HG02970 (cell line): Measurements from ENCODE around the gene FGF18.

ENCODE experiments used
- ATAC-seq: cut with Tn5 transposase; IDR thresholded peaks from one replicate; pipeline ENCODE4 v1.9.1; 2021; ENCODE audit warnings: mild to moderate bottlenecking, moderate library complexity, moderate number of reproducible peaks; ENCODE audit not compliant: unreplicated experiment, low FRiP score

The FGF18 gene

GRCh38 chr5:171436804-171437285, 17.4 kb downstream of the FGF18 start:
- no peak for ATAC-seq

DNA sequence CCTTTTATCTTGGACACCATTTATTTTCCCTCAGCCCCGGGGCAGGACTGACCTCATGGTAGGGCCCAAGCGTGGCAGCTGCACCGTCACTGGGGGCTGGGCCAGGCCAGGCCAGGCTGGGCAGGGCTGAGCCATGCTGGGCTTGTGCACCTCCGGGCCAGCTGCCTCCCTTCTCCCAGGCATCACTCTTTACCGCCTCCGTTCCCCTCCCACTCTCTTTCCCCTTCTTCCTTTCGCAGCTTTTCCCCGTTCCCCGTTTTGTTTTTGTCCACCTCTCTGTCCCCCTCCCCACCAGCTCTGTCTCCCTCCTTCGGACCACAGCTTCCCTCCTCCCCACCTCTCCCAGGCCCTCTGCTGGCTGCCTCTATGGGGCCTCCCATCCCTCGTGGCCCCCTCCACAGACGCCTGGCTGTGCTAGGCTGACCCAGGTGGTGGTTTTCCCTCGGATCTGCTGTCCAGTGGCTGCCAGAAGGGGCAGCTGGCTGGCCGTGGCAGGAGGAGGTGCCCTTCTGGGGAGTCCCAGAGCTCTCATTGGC, 17.9 kb downstream of the FGF18 start:
- ATAC-seq: no peak

- ATAC-seq: no peak
Observed at GRCh38 chr5:171438738-171439137, 19.3 kb downstream of the FGF18 start.

DNA sequence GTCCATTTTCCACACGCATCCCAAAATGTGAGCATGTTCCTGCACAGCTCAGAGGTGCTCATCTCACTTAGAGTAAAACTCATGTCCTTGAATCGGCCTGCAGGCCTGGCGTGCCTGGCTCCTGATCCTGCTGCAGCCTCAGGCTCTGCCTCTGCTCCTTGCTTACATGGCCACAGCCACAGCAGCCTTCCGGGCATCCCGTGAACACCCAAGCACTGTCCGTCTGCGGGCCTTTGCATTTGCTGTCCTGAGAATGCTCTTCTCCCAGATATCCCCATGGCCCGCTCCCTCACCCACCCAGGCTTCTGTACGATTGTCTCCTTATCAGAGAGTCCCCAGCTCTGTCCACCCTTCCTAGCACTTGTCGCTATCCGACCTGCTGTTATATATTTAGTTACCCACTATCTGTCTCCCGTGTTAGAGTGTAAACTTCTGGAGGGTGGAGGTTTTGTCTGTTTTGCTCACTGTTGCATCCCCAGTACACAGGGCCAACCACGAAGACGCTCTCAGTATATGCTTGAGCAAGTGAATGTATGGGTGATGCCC, 21.9 kb downstream of the FGF18 start:
- ATAC-seq: no peak

DNA sequence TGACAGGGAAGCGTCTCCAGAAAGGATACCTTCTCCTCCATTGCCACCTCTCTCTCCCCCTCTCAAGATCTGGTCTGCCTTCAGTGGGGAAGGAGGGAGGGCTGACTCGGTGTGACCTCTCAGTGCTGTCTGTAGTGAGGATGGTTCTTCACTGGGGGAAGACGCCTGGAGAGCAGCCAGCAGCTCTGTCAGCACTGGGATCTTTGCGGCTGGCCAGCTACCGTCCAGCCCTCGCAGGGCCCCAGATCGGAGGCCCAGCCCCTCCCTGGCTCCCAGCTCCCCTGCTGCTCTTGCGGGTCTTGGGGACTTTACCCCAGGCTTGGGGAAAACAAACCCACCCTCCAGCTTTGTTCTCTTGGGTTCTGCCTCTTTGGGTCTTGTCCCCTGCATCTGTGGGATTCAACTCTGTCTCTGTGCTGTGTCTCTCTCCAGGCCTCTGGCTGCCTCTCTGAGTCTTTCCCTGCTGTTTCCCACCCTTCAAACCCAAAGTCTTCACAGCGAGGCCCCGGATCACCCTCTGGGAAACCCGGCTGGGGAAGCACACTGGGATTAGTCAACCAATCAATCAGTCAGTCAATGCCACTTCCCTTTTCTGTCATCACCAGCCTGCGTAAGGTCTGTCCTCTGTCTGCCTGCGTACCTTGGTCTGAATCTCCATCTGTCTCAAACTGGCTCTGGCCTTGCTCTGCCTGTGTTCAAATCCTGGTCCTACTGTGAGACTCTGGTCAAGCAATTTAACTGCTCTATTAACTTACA, 23.0 kb downstream of the FGF18 start:
- ATAC-seq: no peak

DNA sequence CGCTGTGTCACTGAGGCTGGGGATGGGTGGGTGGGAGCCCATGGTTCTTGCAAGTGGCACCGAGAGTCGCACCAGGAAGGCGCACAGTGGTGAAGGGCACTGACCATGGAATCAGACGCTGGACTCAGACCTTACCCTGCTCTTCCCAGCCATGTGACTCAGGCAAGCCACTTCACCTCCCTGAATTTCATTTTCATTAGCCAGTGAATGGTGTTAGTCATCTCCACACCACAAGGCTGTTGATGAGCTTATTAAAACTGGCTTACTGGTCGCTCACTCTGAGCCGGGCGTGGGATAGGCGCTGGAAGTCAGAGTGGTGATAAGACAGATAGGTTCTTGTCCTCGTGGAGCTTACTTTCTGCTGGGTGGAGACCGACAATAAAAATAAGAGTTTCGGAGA, 25.1 kb downstream of the FGF18 start:
- ATAC-seq: no peak

DNA sequence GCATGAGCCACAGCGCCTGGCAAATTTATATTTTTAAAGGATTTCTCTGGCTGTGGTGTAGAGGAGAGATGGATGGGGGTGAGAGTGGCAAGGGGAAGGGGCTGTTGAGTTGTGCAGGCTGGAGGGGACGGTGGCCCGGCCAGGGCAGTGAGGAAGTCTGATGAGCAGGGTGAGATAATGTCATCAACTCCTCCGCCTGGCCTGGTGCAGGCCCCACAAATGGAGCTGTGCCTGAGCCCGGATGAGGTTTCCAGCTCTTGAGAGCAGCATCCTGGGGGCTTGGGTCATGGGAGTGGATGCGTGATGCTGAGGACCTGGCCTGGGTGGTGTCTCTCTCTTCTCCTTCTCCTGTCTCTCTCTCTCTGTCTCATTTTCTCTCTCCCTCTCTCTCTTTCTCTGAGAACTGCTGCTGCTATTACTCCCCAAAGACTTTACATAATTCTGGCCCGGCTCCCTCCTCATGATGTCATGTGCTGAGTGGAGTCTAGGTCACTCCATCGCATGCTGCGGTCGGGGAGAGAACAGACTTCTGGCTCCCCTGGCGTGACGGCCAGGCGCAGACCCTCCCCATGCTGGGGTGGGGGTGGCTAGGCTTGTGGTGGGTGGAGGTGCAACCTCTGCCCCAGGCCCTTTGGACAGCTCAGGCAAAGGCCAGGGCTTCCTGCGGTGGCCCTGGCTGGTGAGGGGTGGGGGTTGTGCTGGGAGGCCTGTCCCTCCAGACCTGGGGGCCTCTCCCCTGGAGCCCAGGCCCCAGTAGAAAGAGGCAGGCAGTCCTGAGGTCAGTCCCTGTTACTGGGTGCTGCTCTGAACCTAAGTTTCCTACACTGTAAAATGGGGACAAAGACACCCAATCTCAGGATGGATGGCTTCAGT, 26.4 kb downstream of the FGF18 start:
- no peak for ATAC-seq

DNA sequence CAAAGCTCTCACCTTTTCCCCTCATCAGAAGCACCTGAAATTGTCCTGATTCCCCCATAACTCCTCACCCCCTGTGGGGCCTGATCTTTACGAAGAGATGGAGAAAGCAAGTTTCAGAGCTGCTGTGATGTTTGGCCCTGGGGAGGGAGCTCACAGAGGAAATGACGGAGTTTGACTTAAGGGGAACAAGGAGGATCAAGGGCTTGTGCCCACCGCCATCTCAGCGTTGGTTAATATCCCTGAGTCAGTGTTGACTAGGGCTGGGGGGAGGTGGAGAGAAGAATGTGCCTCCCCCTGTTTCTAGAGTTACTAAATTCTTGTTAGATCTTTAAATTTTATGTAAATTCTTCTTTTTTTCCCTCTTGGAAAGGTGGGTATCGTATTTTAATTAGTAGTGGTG, 27.8 kb downstream of the FGF18 start:
- no peak for ATAC-seq

DNA sequence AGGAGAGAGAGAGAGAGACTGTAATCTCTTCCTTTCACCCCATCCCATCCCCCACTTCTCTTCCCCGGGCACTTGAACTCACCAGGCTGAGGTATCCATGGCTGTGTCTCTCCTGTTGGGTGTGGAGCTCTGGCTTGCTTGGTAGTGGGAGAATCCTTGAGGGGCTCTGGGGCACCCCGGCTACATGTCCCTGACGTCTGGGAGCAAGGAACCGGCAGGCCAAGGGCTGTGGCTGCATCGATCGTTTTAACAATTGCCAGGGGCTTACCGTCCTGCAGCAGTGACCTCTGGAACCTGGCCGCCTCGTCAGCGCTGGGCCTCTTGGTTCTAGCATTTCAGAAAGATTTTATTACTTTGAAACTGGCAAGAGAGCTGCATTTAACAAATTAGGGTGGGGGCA, 30.0 kb downstream of the FGF18 start:
- no peak for ATAC-seq

DNA sequence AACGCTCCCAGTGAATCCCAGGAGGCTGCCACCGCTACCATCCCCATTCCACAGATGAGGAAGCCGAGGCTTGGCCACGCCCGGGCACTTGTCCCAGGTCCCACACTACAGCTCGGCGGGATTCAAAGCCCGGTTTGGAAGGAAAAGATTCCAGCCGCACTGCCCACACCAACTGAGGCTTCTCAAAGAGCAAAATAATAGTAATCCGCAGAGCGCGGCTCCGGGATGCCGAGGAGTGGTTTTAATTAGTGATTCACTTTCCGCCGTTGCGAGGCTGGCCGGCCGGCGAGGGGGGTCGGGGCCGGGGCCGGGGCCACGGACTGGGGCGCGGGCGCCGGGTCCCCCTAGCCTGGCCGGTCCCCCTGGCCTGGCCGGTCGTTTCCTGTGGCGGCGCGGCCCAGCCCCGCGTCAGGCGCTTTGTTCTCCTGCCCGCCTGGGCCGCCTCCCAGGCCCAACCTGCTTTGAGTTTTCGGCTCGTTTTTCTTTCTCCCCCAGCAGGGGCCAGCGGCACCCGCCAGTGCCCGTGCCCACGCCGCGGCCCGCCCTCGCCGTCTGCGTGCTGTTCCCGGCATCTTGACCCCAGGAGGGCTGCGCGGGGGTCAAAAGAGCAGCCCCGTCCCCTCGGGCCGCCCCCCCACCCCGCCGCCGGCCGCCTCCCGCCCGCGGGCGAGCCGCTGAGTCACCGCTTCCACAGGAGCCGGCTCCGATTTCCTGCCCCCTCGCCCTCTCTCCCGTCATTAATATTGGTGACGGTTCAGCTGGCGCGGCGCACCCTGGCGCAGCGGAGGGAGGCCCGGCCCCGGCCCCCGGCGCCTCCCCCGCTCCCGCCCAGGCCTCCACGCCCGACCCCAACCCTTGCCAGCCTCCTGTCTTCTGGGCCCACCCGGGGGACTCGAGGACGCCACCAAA, 31.2 kb downstream of the FGF18 start:
- no peak for ATAC-seq

- no peak for ATAC-seq
Observed at GRCh38 chr5:171451421-171451820, 32.0 kb downstream of the FGF18 start.

GRCh38 chr5:171453056-171453725, 33.7 kb downstream of the FGF18 start:
- no peak for ATAC-seq

DNA sequence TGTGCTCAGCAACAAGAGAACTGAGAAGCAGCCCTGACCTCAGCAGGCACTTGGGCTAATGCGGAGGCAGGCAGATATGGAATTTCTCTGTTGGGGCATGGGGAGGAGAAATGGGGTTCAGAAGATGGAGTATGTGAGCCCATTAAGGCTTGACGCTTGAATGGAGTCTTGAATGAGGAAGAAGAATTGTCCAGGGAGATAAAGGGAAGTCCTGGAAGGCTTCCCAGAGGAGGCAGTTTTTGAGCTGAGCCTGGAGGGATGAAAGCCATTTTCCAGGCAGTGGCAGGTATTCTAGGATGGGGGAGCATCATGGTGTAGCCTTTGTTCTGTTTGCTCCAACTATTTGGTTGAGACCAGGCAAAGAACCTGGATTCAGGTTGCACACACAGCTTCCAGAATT, 34.5 kb downstream of the FGF18 start:
- no peak for ATAC-seq

GRCh38 chr5:171454549-171454948, 35.1 kb downstream of the FGF18 start:
- no peak for ATAC-seq

GRCh38 chr5:171455522-171455921, 36.1 kb downstream of the FGF18 start:
- no peak for ATAC-seq

DNA sequence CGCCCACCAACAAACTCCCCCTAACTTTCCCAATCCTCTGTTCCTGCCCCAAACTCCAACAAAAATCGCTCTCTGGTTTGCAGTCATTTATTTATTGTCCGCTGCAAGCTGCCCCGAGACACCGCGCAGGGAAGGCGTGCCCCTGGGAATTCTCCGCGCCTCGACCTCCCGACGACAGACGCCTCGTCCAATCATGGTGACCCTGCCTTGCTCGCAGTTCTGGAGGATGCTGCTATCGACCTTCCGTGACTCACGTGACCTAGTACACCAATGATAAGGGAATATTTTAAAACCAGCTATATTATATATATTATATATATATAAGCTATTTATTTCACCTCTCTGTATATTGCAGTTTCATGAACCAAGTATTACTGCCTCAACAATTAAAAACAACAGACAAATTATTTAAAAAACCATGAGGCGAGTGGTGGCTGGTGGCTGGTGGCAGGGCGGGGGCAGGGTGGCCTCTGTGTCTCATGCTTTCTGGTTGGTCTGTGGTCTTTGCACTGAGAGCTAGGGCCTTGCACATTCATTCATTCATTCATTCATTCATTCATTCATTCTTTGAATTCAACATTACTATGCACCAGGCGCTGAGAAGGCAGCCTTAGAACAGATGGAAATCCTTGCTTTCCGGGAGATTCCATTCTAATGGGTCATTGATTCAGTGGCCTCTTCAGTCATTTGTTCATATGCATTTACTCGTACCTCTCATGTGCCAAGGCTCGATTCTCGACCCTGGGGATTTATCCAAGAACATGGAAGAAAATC, 37.9 kb downstream of the FGF18 start:
- no peak for ATAC-seq

DNA sequence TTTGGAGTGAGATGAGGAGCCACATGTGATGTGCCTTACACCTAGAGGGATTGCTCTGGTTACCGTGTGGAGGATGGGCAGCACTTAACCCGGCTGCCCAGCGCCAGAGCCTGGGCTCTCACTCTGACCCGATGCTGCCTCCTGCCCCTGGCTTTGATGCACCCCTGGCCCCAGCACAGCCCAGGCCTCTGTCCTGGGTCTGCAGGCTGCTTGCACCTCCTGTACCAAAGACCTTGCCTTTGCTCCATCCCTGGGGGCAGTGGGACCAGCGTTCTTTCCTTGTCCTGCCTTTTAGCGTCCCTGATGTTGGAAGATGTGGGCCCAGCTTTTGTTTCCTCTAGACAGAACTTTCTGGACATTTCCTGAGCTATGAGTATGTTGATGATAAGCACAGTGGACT, 40.4 kb downstream of the FGF18 start:
- no peak for ATAC-seq

DNA sequence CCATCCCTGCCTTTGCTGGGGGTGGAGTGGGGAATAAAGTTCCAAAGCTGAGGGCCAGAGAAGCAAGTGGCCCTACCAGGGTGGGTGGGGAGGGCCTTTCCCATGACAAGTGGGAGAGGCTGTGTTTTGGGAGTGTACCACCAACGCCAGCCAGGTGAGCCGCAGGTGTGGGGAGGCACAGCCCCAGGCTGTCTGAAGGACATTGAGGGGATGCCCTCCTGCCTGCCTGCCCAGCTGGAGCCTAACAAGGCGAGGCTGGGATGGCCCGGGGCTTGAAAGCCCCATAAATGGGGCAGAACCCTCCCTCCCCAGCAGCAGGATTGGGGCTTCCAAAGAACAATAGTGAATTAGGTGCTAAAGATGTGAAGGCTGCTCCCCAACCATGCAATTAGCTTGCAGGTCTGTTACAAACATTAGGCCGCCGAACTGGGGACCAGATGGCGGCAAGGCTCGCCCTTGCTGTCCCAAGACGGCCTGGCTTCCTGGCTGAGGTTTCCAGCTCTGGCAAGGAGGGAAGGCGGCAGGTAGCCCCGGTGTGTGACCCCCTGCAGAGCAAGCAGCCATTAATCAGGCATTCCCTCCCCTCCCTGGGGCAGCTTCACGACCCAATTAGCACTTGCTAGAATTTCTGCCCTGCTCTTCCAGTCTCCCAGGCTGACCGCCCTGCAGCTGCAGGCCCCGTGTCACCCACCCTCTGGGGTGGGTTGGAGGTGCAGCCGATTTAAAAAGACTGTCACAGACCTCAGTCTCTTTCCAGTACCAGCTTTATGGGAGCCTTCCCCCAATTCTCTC, 42.9 kb downstream of the FGF18 start:
- no peak for ATAC-seq
